Loucy (cell line): Measurements from ENCODE around the gene DERA.

Experiments used
- EZH2phosphoT487 ChIP-seq: fragments of 200-600 bp; IDR thresholded peaks from 2 replicates; pipeline ENCODE4 v1.6.1; 2018; ENCODE audit warnings: antibody characterized with exemption, mild to moderate bottlenecking, moderate library complexity, borderline replicate concordance
- TF ChIP-seq, protein P1 (sequence below): fragments of 200-600 bp; sonication (generic); conservative IDR thresholded peaks from 2 replicates; pipeline ENCODE4 v1.5.1; 2014; ENCODE audit warnings: mild to moderate bottlenecking, antibody characterized with exemption, low read length

DNA sequence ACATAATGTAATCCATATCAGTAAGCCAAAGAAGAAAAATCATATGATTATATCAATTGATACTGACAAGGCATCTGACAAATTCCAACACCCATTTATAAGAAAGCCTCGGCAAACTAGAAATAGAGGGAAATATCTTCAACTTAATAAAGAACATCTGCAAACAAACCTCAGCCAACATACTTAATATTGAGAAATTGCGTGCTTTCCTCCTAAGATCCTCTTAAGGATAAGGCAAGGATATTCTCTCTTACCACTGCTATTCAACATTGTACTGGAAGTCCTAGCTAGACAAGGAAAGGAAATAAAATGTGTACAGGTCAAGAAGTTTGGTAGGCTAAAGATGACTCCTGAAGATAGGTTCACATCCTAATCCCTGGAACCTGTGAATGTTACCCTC is 115.9 kb downstream of the DERA start:
- TF ChIP-seq, protein P1, sequence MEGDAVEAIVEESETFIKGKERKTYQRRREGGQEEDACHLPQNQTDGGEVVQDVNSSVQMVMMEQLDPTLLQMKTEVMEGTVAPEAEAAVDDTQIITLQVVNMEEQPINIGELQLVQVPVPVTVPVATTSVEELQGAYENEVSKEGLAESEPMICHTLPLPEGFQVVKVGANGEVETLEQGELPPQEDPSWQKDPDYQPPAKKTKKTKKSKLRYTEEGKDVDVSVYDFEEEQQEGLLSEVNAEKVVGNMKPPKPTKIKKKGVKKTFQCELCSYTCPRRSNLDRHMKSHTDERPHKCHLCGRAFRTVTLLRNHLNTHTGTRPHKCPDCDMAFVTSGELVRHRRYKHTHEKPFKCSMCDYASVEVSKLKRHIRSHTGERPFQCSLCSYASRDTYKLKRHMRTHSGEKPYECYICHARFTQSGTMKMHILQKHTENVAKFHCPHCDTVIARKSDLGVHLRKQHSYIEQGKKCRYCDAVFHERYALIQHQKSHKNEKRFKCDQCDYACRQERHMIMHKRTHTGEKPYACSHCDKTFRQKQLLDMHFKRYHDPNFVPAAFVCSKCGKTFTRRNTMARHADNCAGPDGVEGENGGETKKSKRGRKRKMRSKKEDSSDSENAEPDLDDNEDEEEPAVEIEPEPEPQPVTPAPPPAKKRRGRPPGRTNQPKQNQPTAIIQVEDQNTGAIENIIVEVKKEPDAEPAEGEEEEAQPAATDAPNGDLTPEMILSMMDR = no peak
- TF ChIP-seq EZH2phosphoT487 = no peak
